Activated naive CD4-positive, alpha-beta T cell treated with anti-CD3 and anti-CD28 coated beads for 36 hours (primary cell): ENCODE data around the gene MMP15. TPM values are rescaled to one million over a fixed set of nuclear protein-coding genes. Genes with fewer than 3 reads are reported as not detected.

Experiments used
- CTCF ChIA-PET: fragments of 350-600 bp; sonication (Branson Sonifier 250); formaldehyde crosslinking; loops from one replicate; lab custom pipeline; 2021; ENCODE audit warnings: antibody characterized with exemption; lab: Charles Lee
- DNase-seq: peaks from one replicate; pipeline ENCODE4 v3.0.0-alpha.2; 2020
- H3K27ac Mint-ChIP-seq: one replicate; pipeline ENCODE4 v1.8.0; 2021; ENCODE audit warnings: mild to moderate bottlenecking, mixed read lengths
- H3K27me3 Mint-ChIP-seq: one replicate; pipeline ENCODE4 v1.8.0; 2021; ENCODE audit warnings: low read depth, mixed read lengths
- H3K36me3 Mint-ChIP-seq: one replicate; pipeline ENCODE4 v1.8.0; 2021; ENCODE audit warnings: low read depth, mixed read lengths
- H3K4me1 Mint-ChIP-seq: one replicate; pipeline ENCODE4 v1.8.0; 2021; ENCODE audit warnings: low read depth, mixed read lengths
- H3K4me3 Mint-ChIP-seq: one replicate; pipeline ENCODE4 v1.8.0; 2021; ENCODE audit warnings: mild to moderate bottlenecking, moderate library complexity, mixed read lengths
- H3K9me3 Mint-ChIP-seq: one replicate; pipeline ENCODE4 v1.8.0; 2021; ENCODE audit warnings: mixed read lengths
- intact Hi-C: fragments of 100-400 bp; cut with micrococcal nuclease; formaldehyde crosslinking; loops from one replicate; pipeline ENCODE4 v1.15.1; 2023
- total RNA-seq, 2 experiments: library from RNA; stranded (reverse); gene quantifications; one replicate each; pipeline ENCODE4 v1.2.3, GENCODE V29; 2021

The MMP15 gene
- total RNA-seq, 2 experiments from 2014 or later, result 0.12 to 0.24 TPM

- Mint-ChIP-seq H3K27ac (no peak overlapping the region), H3K27me3 (no peaks in the 10 kb centered on the region), H3K4me3 (no peak overlapping the region), H3K4me1 (peaks cover 9% of the 10 kb centered on the region), H3K36me3 (no peaks in the 10 kb centered on the region), H3K9me3 (no peaks in the 10 kb centered on the region)
- intact Hi-C loops, result no loop called here
- CTCF ChIA-PET, result no interaction called here
- DNase-seq, result no peak
Observed at GRCh38 chr16:57987441-57988177, 37.9 kb upstream of the MMP15 start.

- no peak for DNase-seq
- Mint-ChIP-seq H3K9me3 (no peaks in the 10 kb centered on the region), H3K4me1 (peaks cover 9% of the 10 kb centered on the region), H3K36me3 (no peaks in the 10 kb centered on the region), H3K27me3 (no peaks in the 10 kb centered on the region), H3K27ac (peak overlapping the region; percentile 47), H3K4me3 (no peak overlapping the region)
- intact Hi-C loops, result no loop called here
- CTCF ChIA-PET, result interaction anchor here (1.5 kb wide), 1 partner anchor 11 kb away, joined by 4 read pairs; no protein-coding TSS in a partner anchor
Observed at GRCh38 chr16:57988929-57989328, 36.6 kb upstream of the MMP15 start.

GRCh38 chr16:57991551-57992059 lies 33.9 kb upstream of the MMP15 start:
- intact Hi-C loops, result no loop called here
- Mint-ChIP-seq H3K36me3 (no peaks in the 10 kb centered on the region), H3K27ac (no peak overlapping the region), H3K4me1 (peaks cover 6% of the 10 kb centered on the region), H3K4me3 (no peak overlapping the region), H3K9me3 (no peaks in the 10 kb centered on the region), H3K27me3 (no peaks in the 10 kb centered on the region)
- CTCF ChIA-PET, result no interaction called here
- DNase-seq, result no peak

GRCh38 chr16:57992084-57992483 lies 33.5 kb upstream of the MMP15 start:
- no peaks in the 10 kb centered on the region for H3K36me3 Mint-ChIP-seq
- H3K9me3 Mint-ChIP-seq, result no peaks in the 10 kb centered on the region
- CTCF ChIA-PET, result no interaction called here
- no peaks in the 10 kb centered on the region for H3K27me3 Mint-ChIP-seq
- intact Hi-C loops, result no loop called here
- no peak overlapping the region for H3K4me3 Mint-ChIP-seq
- H3K4me1 Mint-ChIP-seq, result peaks cover 7% of the 10 kb centered on the region
- no peak for DNase-seq
- no peak overlapping the region for H3K27ac Mint-ChIP-seq

GRCh38 chr16:57993438-57993837 lies 32.1 kb upstream of the MMP15 start:
- no peak overlapping the region for H3K4me3 Mint-ChIP-seq
- DNase-seq, result no peak
- no peaks in the 10 kb centered on the region for H3K9me3 Mint-ChIP-seq
- no peaks in the 10 kb centered on the region for H3K36me3 Mint-ChIP-seq
- no peaks in the 10 kb centered on the region for H3K27me3 Mint-ChIP-seq
- intact Hi-C loops, result no loop called here
- H3K4me1 Mint-ChIP-seq, result peaks cover 21% of the 10 kb centered on the region
- H3K27ac Mint-ChIP-seq, result no peak overlapping the region
- CTCF ChIA-PET, result no interaction called here

- Mint-ChIP-seq H3K4me1 (peaks cover 25% of the 10 kb centered on the region), H3K4me3 (no peak overlapping the region), H3K27ac (no peak overlapping the region), H3K9me3 (no peaks in the 10 kb centered on the region), H3K36me3 (no peaks in the 10 kb centered on the region), H3K27me3 (no peaks in the 10 kb centered on the region)
- intact Hi-C loops, result no loop called here
- CTCF ChIA-PET, result no interaction called here
- DNase-seq, result no peak
Observed at GRCh38 chr16:57993897-57994296, 31.7 kb upstream of the MMP15 start.

GRCh38 chr16:57994361-57994760 lies 31.2 kb upstream of the MMP15 start:
- Mint-ChIP-seq H3K4me1 (peaks cover 30% of the 10 kb centered on the region), H3K27ac (no peak overlapping the region), H3K36me3 (no peaks in the 10 kb centered on the region), H3K27me3 (no peaks in the 10 kb centered on the region), H3K9me3 (no peaks in the 10 kb centered on the region), H3K4me3 (no peak overlapping the region)
- no peak for DNase-seq
- CTCF ChIA-PET, result no interaction called here
- intact Hi-C loops, result no loop called here

- DNase-seq, result peak; percentile 54
- Mint-ChIP-seq H3K9me3 (no peaks in the 10 kb centered on the region), H3K4me1 (peaks cover 34% of the 10 kb centered on the region), H3K27me3 (no peaks in the 10 kb centered on the region), H3K36me3 (no peaks in the 10 kb centered on the region), H3K27ac (no peak overlapping the region), H3K4me3 (no peak overlapping the region)
- CTCF ChIA-PET, result no interaction called here
- intact Hi-C loops, result no loop called here
Observed at GRCh38 chr16:57994778-57995177, 30.8 kb upstream of the MMP15 start.

GRCh38 chr16:57995721-57996405 lies 29.7 kb upstream of the MMP15 start:
- CTCF ChIA-PET, result no interaction called here
- DNase-seq, result no peak
- H3K9me3 Mint-ChIP-seq, result no peaks in the 10 kb centered on the region
- no peak overlapping the region for H3K4me3 Mint-ChIP-seq
- H3K27ac Mint-ChIP-seq, result peak overlapping the region; percentile 30
- peaks cover 34% of the 10 kb centered on the region for H3K4me1 Mint-ChIP-seq
- H3K36me3 Mint-ChIP-seq, result no peaks in the 10 kb centered on the region
- intact Hi-C loops, result no loop called here
- no peaks in the 10 kb centered on the region for H3K27me3 Mint-ChIP-seq

GRCh38 chr16:57996406-57997175 lies 29.0 kb upstream of the MMP15 start:
- Mint-ChIP-seq H3K27me3 (no peaks in the 10 kb centered on the region), H3K4me1 (peaks cover 36% of the 10 kb centered on the region)

GRCh38 chr16:57997176-57997527 lies 28.4 kb upstream of the MMP15 start:
- no peak for DNase-seq
- Mint-ChIP-seq H3K27me3 (no peaks in the 10 kb centered on the region), H3K27ac (no peak overlapping the region), H3K36me3 (no peaks in the 10 kb centered on the region), H3K4me1 (peaks cover 41% of the 10 kb centered on the region), H3K9me3 (no peaks in the 10 kb centered on the region), H3K4me3 (no peak overlapping the region)
- CTCF ChIA-PET, result interaction anchor here (3.8 kb wide), 1 partner anchor 98 kb away, joined by 30 read pairs; no protein-coding TSS in a partner anchor
- intact Hi-C loops, result no loop called here

More at GRCh38 chr16:57996406-57997175, 29.0 kb upstream of the MMP15 start:
- no peak overlapping the region for H3K4me3 Mint-ChIP-seq
- no peak for DNase-seq
- intact Hi-C loops, result no loop called here
- no peaks in the 10 kb centered on the region for H3K36me3 Mint-ChIP-seq
- H3K27ac Mint-ChIP-seq, result no peak overlapping the region
- H3K9me3 Mint-ChIP-seq, result no peaks in the 10 kb centered on the region
- CTCF ChIA-PET, result no interaction called here

GRCh38 chr16:57997528-57998265 lies 27.9 kb upstream of the MMP15 start:
- CTCF ChIA-PET, result interaction anchor here (1.0 to 3.8 kb wide), 2 partner anchors 18 to 98 kb away, joined by 3 to 30 read pairs; no protein-coding TSS in a partner anchor
- Mint-ChIP-seq H3K36me3 (no peaks in the 10 kb centered on the region), H3K27me3 (no peaks in the 10 kb centered on the region), H3K27ac (no peak overlapping the region), H3K9me3 (no peaks in the 10 kb centered on the region), H3K4me3 (no peak overlapping the region), H3K4me1 (peaks cover 47% of the 10 kb centered on the region)
- intact Hi-C loops, result no loop called here
- no peak for DNase-seq
